ENCODE measurements around the gene C11orf71.
A peak's percentile ranks its signal among the peaks of the same experiment; 100 is the strongest.

The C11orf71 gene

GRCh38 chr11:114400216-114400914, at the start of gene C11orf71, which contains the start of gene RBM7:
Gene C11orf71, minus strand, starts transcription at chr11:114400511. Its CDS starts 180 bp downstream, at chr11:114400331.
Gene RBM7, plus strand, starts transcription at chr11:114400666. Its CDS starts 6 bp downstream, at chr11:114400672.
- TF ChIP-seq TEAD4 (IDR thresholded peaks at IDR 0.05) (0 out of 2 replicates have a peak, but pooled peaks have one; percentile 32), CEBPB (IDR thresholded peaks at IDR 0.05) (no peak; the same call in 1 of the 2 replicates), TCF12 (IDR thresholded peaks at IDR 0.05; ENCODE audit: low read depth) (peak; percentile 49; the same call in 1 of the 2 replicates), NFIC (IDR thresholded peaks at IDR 0.05) (no peak; the same call in 1 of the 2 replicates), RAD21 (IDR thresholded peaks at IDR 0.05; ENCODE audit: low read depth) (no peak), TAF1 (IDR thresholded peaks at IDR 0.05; ENCODE audit: low read depth) (peak; percentile 80), EP300 (IDR thresholded peaks at IDR 0.05; ENCODE audit: borderline replicate concordance) (no peak), MAX (IDR thresholded peaks at IDR 0.05) (0 out of 2 replicates have a peak, but pooled peaks have one; percentile 75), USF1 (IDR thresholded peaks at IDR 0.05) (no peak), YY1 (IDR thresholded peaks at IDR 0.05; ENCODE audit: low read depth) (peak; percentile 70), EGR1 (IDR thresholded peaks at IDR 0.05) (no peak; the same call in 1 of the 2 replicates), CREB1 (IDR thresholded peaks at IDR 0.05; ENCODE audit: low read depth) (peak; percentile 75), FOXM1 (IDR thresholded peaks at IDR 0.05; ENCODE audit: borderline replicate concordance, low read depth) (no peak), ZBTB7A (IDR thresholded peaks at IDR 0.05; ENCODE audit: low read depth) (peak; percentile 62; the same call in 1 of the 2 replicates), REST (IDR thresholded peaks at IDR 0.05; ENCODE audit: low read depth) (no peak)

GRCh38 chr11:114449845-114450244, 49.5 kb upstream of the C11orf71 start:
- no peak for TF ChIP-seq REST (IDR thresholded peaks at IDR 0.05; ENCODE audit: low read depth)
- TF ChIP-seq FOXM1 (IDR thresholded peaks at IDR 0.05; ENCODE audit: borderline replicate concordance, low read depth) = no peak
- no peak for TF ChIP-seq CEBPB (IDR thresholded peaks at IDR 0.05)
- no peak for TF ChIP-seq TAF1 (IDR thresholded peaks at IDR 0.05; ENCODE audit: low read depth)
- no peak for TF ChIP-seq USF1 (IDR thresholded peaks at IDR 0.05)
- TF ChIP-seq MAX (IDR thresholded peaks at IDR 0.05) = no peak
- no peak for TF ChIP-seq ZBTB7A (IDR thresholded peaks at IDR 0.05; ENCODE audit: low read depth)
- no peak for TF ChIP-seq CREB1 (IDR thresholded peaks at IDR 0.05; ENCODE audit: low read depth)
- TF ChIP-seq NFIC (IDR thresholded peaks at IDR 0.05) = no peak
- TF ChIP-seq TEAD4 (IDR thresholded peaks at IDR 0.05) = no peak
- TF ChIP-seq EP300 (IDR thresholded peaks at IDR 0.05; ENCODE audit: borderline replicate concordance) = no peak
- TF ChIP-seq RAD21 (IDR thresholded peaks at IDR 0.05; ENCODE audit: low read depth) = no peak
- no peak for TF ChIP-seq EGR1 (IDR thresholded peaks at IDR 0.05)
- TF ChIP-seq YY1 (IDR thresholded peaks at IDR 0.05; ENCODE audit: low read depth) = no peak
- TF ChIP-seq TCF12 (IDR thresholded peaks at IDR 0.05; ENCODE audit: low read depth) = no peak

GRCh38 chr11:114448749-114449482, 48.6 kb upstream of the C11orf71 start:
- TF ChIP-seq CREB1 (IDR thresholded peaks at IDR 0.05; ENCODE audit: low read depth) (no peak), NFIC (IDR thresholded peaks at IDR 0.05) (no peak), TAF1 (IDR thresholded peaks at IDR 0.05; ENCODE audit: low read depth) (no peak), TCF12 (IDR thresholded peaks at IDR 0.05; ENCODE audit: low read depth) (no peak), EGR1 (IDR thresholded peaks at IDR 0.05) (no peak), ZBTB7A (IDR thresholded peaks at IDR 0.05; ENCODE audit: low read depth) (no peak), RAD21 (IDR thresholded peaks at IDR 0.05; ENCODE audit: low read depth) (no peak)

GRCh38 chr11:114447892-114448291, 47.6 kb upstream of the C11orf71 start:
- TF ChIP-seq ZBTB7A (IDR thresholded peaks at IDR 0.05; ENCODE audit: low read depth) = no peak
- TF ChIP-seq RAD21 (IDR thresholded peaks at IDR 0.05; ENCODE audit: low read depth) = no peak
- no peak for TF ChIP-seq CREB1 (IDR thresholded peaks at IDR 0.05; ENCODE audit: low read depth)
- TF ChIP-seq FOXM1 (IDR thresholded peaks at IDR 0.05; ENCODE audit: borderline replicate concordance, low read depth) = no peak
- TF ChIP-seq TAF1 (IDR thresholded peaks at IDR 0.05; ENCODE audit: low read depth) = no peak
- no peak for TF ChIP-seq USF1 (IDR thresholded peaks at IDR 0.05)
- no peak for TF ChIP-seq YY1 (IDR thresholded peaks at IDR 0.05; ENCODE audit: low read depth)
- TF ChIP-seq TEAD4 (IDR thresholded peaks at IDR 0.05) = no peak
- no peak for TF ChIP-seq CEBPB (IDR thresholded peaks at IDR 0.05)
- no peak for TF ChIP-seq TCF12 (IDR thresholded peaks at IDR 0.05; ENCODE audit: low read depth)

All from Ishikawa (cell line).